ENCODE measurements around the gene RAB27A. TPM values are rescaled to one million over a fixed set of nuclear protein-coding genes. Genes with fewer than 3 reads are reported as not detected.
A peak's percentile ranks its signal among the peaks of the same experiment; 100 is the strongest.
"Not testable (repeated sequence)": the region's sequence is repeated elsewhere in the genome, so short reads cannot be mapped to it uniquely, and the experiment has no call there.

Gene RAB27A
- total RNA-seq, 1 experiment from 2014 or later, result 8.0 TPM

- DNase-seq (ENCODE audit: low read depth, low spot score); H3K27me3 ChIP-seq (ENCODE audit: control insufficient read depth, insufficient read depth, low read length); BruUV-seq (replicated peaks); H3K4me1 ChIP-seq (ENCODE audit: control insufficient read depth, insufficient read depth, low read length); CTCF ChIA-PET; H3K36me3 ChIP-seq (ENCODE audit: control insufficient read depth, insufficient read depth, low read length); ATAC-seq; H3K9me3 ChIP-seq (ENCODE audit: control insufficient read depth, insufficient read depth, low read depth, low read length); H3K4me3 ChIP-seq (ENCODE audit: low read depth in 2 of 2, low read length in 2 of 2); intact Hi-C loops (cut with micrococcal nuclease; ENCODE audit: unreplicated experiment); in situ Hi-C loops (cut with HindIII; ENCODE audit: low pct_unique_long_range_greater_than_20kb, low sequenced_read_pairs); H3K27ac ChIP-seq (ENCODE audit: low read length); POLR2A ChIA-PET: not testable (repeated sequence)
Observed at GRCh38 chr15:55252201-55252600, 37.4 kb downstream of the RAB27A start.

GRCh38 chr15:55250941-55251340 is 38.7 kb downstream of the RAB27A start:
- no peaks in the 10 kb centered on the region for H3K4me1 ChIP-seq (ENCODE audit: control insufficient read depth, insufficient read depth, low read length)
- H3K36me3 ChIP-seq (ENCODE audit: control insufficient read depth, insufficient read depth, low read length), result no peaks in the 10 kb centered on the region
- H3K9me3 ChIP-seq (ENCODE audit: control insufficient read depth, insufficient read depth, low read depth, low read length), result no peaks in the 10 kb centered on the region
- DNase-seq (ENCODE audit: low read depth, low spot score) (no peak), ATAC-seq (no peak)
- no peak for TF ChIP-seq POLR2AphosphoS5 (IDR thresholded peaks at IDR 0.05; ENCODE audit: low read depth, low read length)
- no peak for TF ChIP-seq REST (IDR thresholded peaks at IDR 0.05; ENCODE audit: insufficient read depth in 1 of 2, low read depth in 2 of 2, low read length in 1 of 2)
- TF ChIP-seq SIN3A (IDR thresholded peaks at IDR 0.05; ENCODE audit: borderline replicate concordance, insufficient read depth, low read depth, low read length), result no peak
- TF ChIP-seq CTCF (IDR thresholded peaks at IDR 0.05), result no peak
- TF ChIP-seq TCF7L2 (IDR thresholded peaks at IDR 0.05; ENCODE audit: low read depth, low read length), result no peak
- no peak overlapping the region for H3K27ac ChIP-seq (ENCODE audit: low read length)
- CTCF ChIA-PET, result interaction anchor here (0.6 kb wide), 1 partner anchor 11 kb away, joined by 3 read pairs; no protein-coding TSS in a partner anchor
- H3K27me3 ChIP-seq (ENCODE audit: control insufficient read depth, insufficient read depth, low read length), result no peaks in the 10 kb centered on the region
- in situ Hi-C loops (cut with HindIII; ENCODE audit: low pct_unique_long_range_greater_than_20kb, low sequenced_read_pairs), result no loop called here
- no peak overlapping the region for H3K4me3 ChIP-seq (ENCODE audit: low read depth in 2 of 2, low read length in 2 of 2)
- POLR2A ChIA-PET, result no interaction called here
- no TSS peak for BruUV-seq (replicated peaks)
- intact Hi-C loops (cut with micrococcal nuclease; ENCODE audit: unreplicated experiment), result no loop called here

GRCh38 chr15:55250392-55250791 is 39.2 kb downstream of the RAB27A start:
- Histone ChIP-seq H3K4me1 (ENCODE audit: control insufficient read depth, insufficient read depth, low read length) (no peaks in the 10 kb centered on the region), H3K27me3 (ENCODE audit: control insufficient read depth, insufficient read depth, low read length) (no peaks in the 10 kb centered on the region), H3K36me3 (ENCODE audit: control insufficient read depth, insufficient read depth, low read length) (no peaks in the 10 kb centered on the region), H3K9me3 (ENCODE audit: control insufficient read depth, insufficient read depth, low read depth, low read length) (no peaks in the 10 kb centered on the region), H3K27ac (ENCODE audit: low read length) (no peak overlapping the region), H3K4me3 (ENCODE audit: low read depth in 2 of 2, low read length in 2 of 2) (no peak overlapping the region)
- intact Hi-C loops (cut with micrococcal nuclease; ENCODE audit: unreplicated experiment), result no loop called here
- in situ Hi-C loops (cut with HindIII; ENCODE audit: low pct_unique_long_range_greater_than_20kb, low sequenced_read_pairs), result no loop called here
- BruUV-seq (replicated peaks), result no TSS peak
- ATAC-seq, result no peak
- DNase-seq (ENCODE audit: low read depth, low spot score), result peak; percentile 10
- POLR2A ChIA-PET, result no interaction called here
- CTCF ChIA-PET, result interaction anchor here (0.6 kb wide), 1 partner anchor 11 kb away, joined by 3 read pairs; no protein-coding TSS in a partner anchor
- TF ChIP-seq REST (IDR thresholded peaks at IDR 0.05; ENCODE audit: insufficient read depth in 1 of 2, low read depth in 2 of 2, low read length in 1 of 2), result no peak
- TF ChIP-seq CTCF (IDR thresholded peaks at IDR 0.05), result no peak
- no peak for TF ChIP-seq TCF7L2 (IDR thresholded peaks at IDR 0.05; ENCODE audit: low read depth, low read length)
- no peak for TF ChIP-seq POLR2AphosphoS5 (IDR thresholded peaks at IDR 0.05; ENCODE audit: low read depth, low read length)
- no peak for TF ChIP-seq SIN3A (IDR thresholded peaks at IDR 0.05; ENCODE audit: borderline replicate concordance, insufficient read depth, low read depth, low read length)

GRCh38 chr15:55249885-55250284 is 39.7 kb downstream of the RAB27A start:
- ATAC-seq; BruUV-seq (replicated peaks); POLR2A ChIA-PET; H3K9me3 ChIP-seq (ENCODE audit: control insufficient read depth, insufficient read depth, low read depth, low read length); H3K27me3 ChIP-seq (ENCODE audit: control insufficient read depth, insufficient read depth, low read length); CTCF ChIA-PET; H3K4me1 ChIP-seq (ENCODE audit: control insufficient read depth, insufficient read depth, low read length); intact Hi-C loops (cut with micrococcal nuclease; ENCODE audit: unreplicated experiment); in situ Hi-C loops (cut with HindIII; ENCODE audit: low pct_unique_long_range_greater_than_20kb, low sequenced_read_pairs); H3K36me3 ChIP-seq (ENCODE audit: control insufficient read depth, insufficient read depth, low read length); DNase-seq (ENCODE audit: low read depth, low spot score); H3K27ac ChIP-seq (ENCODE audit: low read length); H3K4me3 ChIP-seq (ENCODE audit: low read depth in 2 of 2, low read length in 2 of 2): not testable (repeated sequence)
